HepG2 (cell line): ENCODE measurements around the gene NTN5. TPM values are rescaled to one million over a fixed set of nuclear protein-coding genes. Genes with fewer than 3 reads are reported as not detected.

Source experiments
- ARNT2 ChIP-seq: sonication (generic); formaldehyde crosslinking; IDR thresholded peaks from 2 replicates; pipeline ENCODE4 v1.8.0; 2022; ENCODE audit warnings: mild to moderate bottlenecking, low read depth, missing genetic modification reagents, moderate library complexity
- ASH2L ChIP-seq: fragments of 300-600, 200-600 bp; sonication (generic); IDR thresholded peaks from 2 replicates; pipeline ENCODE4 v1.7.0; 2017; ENCODE audit warnings: low read depth, mild to moderate bottlenecking, moderate library complexity, mixed read lengths, low read length; ENCODE audit not compliant: insufficient read length
- HOXA5 ChIP-seq: sonication (generic); formaldehyde crosslinking; IDR thresholded peaks from 2 replicates; pipeline ENCODE4 v1.4.0; 2020; ENCODE audit warnings: missing genetic modification reagents
- MXI1 ChIP-seq: IDR thresholded peaks from 3 replicates; pipeline ENCODE4 v1.6.1; 2012; ENCODE audit warnings: low read depth, low read length, inconsistent platforms, borderline replicate concordance
- ZNF660 ChIP-seq: sonication (generic); formaldehyde crosslinking; IDR thresholded peaks from 2 replicates; pipeline ENCODE4 v1.5.1; 2020; ENCODE audit warnings: mild to moderate bottlenecking, low read depth, missing genetic modification reagents, borderline replicate concordance
- polyA plus RNA-seq, 8 experiments: library from polyadenylated mRNA; depleted of rRNA in 3 of 8; stranded (reverse) in 7 of 8; unstranded in 1 of 8; fragments of >200 nt; fragmentation: Illumina TruSeq in 4 of 8; extraction: Trizol in 4 of 8; gene quantifications; 2 replicates each; pipeline versions ENCODE4 v1.2.1 to v1.2.3, GENCODE V29; 2011 to 2016; ENCODE audit warnings: low read depth in 4 of 8, missing spikeins in 1 of 8, mixed read lengths in 1 of 8; ENCODE audit not compliant: insufficient read depth in 1 of 8
- total RNA-seq, 5 experiments: library from RNA; depleted of rRNA; stranded (reverse); fragments of >200 nt; fragmentation: Illumina TruSeq; extraction: Trizol; gene quantifications; 2 replicates each; pipeline ENCODE4 v1.2.3, GENCODE V29; 2016; ENCODE audit warnings: low read depth in 1 of 5
- TF ChIP-seq, protein P1 (sequence below): sonication (generic); formaldehyde crosslinking; IDR thresholded peaks from 2 replicates; pipeline ENCODE4 v1.4.0; 2020; ENCODE audit warnings: mild to moderate bottlenecking, missing genetic modification reagents
- TF ChIP-seq, protein P2 (sequence below): sonication (generic); formaldehyde crosslinking; IDR thresholded peaks from 2 replicates; pipeline ENCODE4 v1.4.0; 2020; ENCODE audit warnings: low read depth, missing genetic modification reagents

The NTN5 gene
- total and polyA plus RNA-seq, 2 of the 13 experiments (the other 11 are each of a cell fraction or from before 2014, with no cell fraction given): 0.05 TPM; not detected in 1

GRCh38 chr19:48635263-48635965 lies 37.4 kb downstream of the NTN5 start (continued):
- TF ChIP-seq, protein P1, sequence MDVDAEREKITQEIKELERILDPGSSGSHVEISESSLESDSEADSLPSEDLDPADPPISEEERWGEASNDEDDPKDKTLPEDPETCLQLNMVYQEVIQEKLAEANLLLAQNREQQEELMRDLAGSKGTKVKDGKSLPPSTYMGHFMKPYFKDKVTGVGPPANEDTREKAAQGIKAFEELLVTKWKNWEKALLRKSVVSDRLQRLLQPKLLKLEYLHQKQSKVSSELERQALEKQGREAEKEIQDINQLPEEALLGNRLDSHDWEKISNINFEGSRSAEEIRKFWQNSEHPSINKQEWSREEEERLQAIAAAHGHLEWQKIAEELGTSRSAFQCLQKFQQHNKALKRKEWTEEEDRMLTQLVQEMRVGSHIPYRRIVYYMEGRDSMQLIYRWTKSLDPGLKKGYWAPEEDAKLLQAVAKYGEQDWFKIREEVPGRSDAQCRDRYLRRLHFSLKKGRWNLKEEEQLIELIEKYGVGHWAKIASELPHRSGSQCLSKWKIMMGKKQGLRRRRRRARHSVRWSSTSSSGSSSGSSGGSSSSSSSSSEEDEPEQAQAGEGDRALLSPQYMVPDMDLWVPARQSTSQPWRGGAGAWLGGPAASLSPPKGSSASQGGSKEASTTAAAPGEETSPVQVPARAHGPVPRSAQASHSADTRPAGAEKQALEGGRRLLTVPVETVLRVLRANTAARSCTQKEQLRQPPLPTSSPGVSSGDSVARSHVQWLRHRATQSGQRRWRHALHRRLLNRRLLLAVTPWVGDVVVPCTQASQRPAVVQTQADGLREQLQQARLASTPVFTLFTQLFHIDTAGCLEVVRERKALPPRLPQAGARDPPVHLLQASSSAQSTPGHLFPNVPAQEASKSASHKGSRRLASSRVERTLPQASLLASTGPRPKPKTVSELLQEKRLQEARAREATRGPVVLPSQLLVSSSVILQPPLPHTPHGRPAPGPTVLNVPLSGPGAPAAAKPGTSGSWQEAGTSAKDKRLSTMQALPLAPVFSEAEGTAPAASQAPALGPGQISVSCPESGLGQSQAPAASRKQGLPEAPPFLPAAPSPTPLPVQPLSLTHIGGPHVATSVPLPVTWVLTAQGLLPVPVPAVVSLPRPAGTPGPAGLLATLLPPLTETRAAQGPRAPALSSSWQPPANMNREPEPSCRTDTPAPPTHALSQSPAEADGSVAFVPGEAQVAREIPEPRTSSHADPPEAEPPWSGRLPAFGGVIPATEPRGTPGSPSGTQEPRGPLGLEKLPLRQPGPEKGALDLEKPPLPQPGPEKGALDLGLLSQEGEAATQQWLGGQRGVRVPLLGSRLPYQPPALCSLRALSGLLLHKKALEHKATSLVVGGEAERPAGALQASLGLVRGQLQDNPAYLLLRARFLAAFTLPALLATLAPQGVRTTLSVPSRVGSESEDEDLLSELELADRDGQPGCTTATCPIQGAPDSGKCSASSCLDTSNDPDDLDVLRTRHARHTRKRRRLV: no peak
- TF ChIP-seq ASH2L: peak; percentile 20
- peak; percentile 34; the same call in 1 of the 3 replicates for TF ChIP-seq MXI1
- no peak for TF ChIP-seq ARNT2
- no peak for TF ChIP-seq ZNF660
- TF ChIP-seq HOXA5 (CRISPR knock-in tag): 0 out of 2 replicates have a peak, but pooled peaks have one; percentile 11
- TF ChIP-seq, protein P2, sequence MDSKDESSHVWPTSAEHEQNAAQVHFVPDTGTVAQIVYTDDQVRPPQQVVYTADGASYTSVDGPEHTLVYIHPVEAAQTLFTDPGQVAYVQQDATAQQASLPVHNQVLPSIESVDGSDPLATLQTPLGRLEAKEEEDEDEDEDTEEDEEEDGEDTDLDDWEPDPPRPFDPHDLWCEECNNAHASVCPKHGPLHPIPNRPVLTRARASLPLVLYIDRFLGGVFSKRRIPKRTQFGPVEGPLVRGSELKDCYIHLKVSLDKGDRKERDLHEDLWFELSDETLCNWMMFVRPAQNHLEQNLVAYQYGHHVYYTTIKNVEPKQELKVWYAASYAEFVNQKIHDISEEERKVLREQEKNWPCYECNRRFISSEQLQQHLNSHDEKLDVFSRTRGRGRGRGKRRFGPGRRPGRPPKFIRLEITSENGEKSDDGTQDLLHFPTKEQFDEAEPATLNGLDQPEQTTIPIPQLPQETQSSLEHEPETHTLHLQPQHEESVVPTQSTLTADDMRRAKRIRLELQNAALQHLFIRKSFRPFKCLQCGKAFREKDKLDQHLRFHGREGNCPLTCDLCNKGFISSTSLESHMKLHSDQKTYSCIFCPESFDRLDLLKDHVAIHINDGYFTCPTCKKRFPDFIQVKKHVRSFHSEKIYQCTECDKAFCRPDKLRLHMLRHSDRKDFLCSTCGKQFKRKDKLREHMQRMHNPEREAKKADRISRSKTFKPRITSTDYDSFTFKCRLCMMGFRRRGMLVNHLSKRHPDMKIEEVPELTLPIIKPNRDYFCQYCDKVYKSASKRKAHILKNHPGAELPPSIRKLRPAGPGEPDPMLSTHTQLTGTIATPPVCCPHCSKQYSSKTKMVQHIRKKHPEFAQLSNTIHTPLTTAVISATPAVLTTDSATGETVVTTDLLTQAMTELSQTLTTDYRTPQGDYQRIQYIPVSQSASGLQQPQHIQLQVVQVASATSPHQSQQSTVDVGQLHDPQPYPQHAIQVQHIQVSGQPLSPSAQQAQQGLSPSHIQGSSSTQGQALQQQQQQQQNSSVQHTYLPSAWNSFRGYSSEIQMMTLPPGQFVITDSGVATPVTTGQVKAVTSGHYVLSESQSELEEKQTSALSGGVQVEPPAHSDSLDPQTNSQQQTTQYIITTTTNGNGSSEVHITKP (CRISPR knock-in tag): no peak
